SK-N-MC (cell line): Measurements from ENCODE around the gene ZNF177.

Experiments
- EZH2 ChIP-seq: fragments of 200-600 bp; sonication (generic); IDR thresholded peaks from one replicate; pipeline ENCODE4 v1.6.1; 2017; ENCODE audit warnings: antibody characterized with exemption
- POLR2AphosphoS5 ChIP-seq: IDR thresholded peaks from 2 replicates; pipeline ENCODE4 v1.6.1; 2012; ENCODE audit warnings: mild to moderate bottlenecking, low read depth, low read length, borderline replicate concordance

- TF ChIP-seq POLR2AphosphoS5 (no peak), EZH2 (no peak)
These were observed at the start of gene ZNF177 for GRCh38 chr19:9362905-9363304.
